ENCODE results near the gene ABI1.

ABI1 gene

DNA sequence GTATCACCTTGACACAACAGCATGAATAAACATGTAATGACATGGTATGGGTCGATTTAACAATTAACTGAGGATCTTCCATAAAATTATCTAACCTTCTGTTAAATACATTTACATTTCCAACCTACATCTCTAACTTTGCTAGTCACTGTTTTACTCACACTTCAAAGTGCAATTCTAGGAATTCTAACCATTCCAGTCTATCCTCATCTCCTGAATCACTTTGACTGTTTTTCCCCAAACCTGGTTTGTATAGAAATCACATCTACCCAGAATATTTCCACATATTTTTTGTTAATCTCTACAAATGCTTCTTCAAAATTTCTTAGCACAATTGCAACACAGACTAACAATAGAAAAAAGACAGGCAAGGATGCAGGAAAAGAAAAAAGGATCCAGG lies 6.2 kb downstream of the ABI1 start:
- DNase-seq, result no peak

DNA sequence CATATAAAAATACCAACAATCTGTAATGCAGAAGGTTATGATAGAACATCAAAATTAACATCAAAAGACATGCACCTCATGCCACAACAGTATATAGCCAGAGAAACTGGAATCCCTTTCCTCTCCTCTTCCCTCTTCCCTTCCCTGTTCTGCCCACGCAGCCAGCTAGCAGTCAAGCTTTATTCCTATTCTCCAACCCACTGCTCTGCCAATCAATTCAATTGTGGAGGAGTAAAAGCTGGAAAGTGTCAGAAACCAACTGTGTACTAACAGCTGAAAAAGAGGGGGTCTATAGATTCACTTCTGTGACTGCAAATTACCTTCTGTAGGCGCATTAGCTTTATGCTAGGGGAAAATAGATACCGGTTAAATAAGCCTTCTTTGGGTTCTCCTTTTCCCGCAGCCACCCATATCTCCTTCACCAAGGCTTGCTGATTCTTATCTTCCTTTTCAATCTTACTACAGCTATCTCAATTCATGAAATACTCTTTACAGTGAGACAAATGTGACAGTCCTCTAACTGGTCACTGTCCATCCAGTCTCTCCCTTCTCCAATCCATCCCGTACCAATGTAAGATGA lies 16.3 kb downstream of the ABI1 start:
- DNase-seq, result no peak

DNA sequence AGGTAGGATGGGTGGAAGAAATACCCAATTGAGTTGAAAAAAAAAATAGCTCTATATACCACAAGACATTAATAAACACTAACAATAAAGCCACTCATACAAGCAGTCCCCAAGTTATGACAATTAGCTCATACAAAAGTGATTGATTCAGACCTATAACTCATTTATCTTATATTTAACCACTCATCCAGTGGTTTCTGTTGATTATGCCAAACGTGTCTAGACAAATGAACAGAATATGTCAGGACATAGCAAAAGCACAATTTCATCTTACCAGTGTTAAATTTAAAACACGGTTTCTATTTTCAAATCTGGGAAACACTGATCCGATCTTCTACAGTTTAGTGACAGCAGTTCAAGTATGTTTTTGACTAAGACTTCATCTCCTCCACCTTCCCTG lies 17.0 kb downstream of the ABI1 start:
- DNase-seq, result no peak

DNA sequence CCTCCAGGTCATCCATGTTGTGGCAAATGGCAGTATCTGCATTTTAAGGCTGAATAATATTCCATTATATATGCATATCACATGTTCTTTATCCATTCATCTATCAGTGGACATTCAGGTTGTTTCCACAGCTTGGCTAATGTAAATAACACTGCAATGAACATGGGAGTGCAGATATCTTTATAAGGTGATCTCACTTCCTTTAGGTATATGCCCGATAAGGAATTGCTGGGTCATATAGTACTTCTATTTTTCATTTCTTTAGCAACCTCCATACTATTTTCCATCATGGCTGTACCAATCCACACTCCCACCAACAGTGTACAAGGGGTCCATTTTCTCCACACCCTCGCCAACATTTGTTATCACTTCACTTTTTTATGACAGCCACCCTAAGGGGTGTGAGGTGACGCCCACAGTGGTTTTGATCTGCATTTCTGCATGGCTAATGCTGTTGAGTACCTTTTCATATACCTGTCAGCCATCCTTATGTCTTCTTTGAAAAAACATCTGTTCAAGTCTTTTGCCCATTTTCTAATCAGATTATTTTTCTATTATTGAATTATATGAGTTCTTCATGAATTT lies 18.9 kb downstream of the ABI1 start:
- no peak for DNase-seq

DNA sequence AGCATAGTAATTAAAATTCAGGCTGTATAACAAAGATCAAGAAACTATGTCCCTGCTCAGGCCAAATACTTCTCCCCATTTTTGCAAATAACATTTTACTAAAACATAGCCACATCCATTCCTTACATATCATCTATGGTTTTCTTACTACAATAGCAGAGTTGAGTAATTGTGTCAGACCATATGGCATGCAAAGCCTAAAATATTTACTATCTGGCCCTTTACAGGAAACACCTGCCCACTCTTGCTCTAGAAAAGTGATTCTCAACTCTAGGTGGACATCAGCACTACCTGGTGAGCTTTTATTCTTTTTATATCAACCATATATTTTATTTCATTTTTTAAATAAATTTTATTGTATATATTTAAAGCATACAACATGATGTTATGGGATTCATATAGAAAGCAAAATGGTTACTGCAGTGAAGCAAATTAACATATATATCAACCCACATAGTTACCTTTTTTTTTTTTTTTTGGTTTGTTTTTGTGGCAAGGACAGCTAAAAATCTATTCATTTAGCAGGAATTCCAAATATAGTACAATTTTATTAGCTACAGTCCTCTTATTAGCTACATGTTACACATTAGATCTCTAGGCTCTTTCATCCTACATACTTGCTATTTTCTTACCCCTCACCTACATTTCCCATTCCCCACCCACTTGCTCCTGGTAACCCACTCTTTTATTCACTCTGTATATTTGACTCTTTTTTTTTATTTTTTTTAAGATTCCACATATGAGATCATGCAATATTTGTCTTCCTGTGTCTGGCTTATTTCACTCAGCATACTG lies 19.6 kb downstream of the ABI1 start:
- DNase-seq, result no peak

DNA sequence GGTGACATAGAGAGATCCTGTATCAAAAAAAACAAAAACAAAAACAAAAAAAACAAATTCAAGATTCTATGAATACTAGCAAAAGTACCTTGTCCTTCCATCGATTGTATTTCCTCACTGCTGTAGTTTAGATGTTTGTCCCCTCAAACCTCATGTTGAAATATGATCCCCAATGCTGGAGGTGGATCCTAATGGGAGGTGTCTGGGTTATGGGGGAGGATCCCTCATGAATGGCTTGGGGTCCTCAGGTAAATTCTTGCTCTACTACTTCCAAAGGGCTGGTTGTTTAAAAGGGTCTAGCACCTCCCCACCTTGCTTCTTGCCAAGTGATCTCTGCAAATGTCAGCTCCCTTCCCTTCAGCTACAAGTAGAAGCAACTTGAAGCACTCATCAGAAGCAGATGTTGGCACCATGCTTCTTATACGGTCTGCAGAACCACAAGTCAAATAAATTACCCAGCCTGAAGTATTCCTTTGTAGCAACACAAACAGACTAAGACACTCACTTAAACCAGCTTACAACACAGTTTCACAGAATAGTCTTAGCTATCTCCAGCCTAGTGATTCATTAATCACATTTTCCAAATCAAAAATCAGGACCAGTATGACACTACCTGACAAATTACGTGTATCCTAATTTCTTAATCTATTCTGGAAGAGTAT lies 20.7 kb downstream of the ABI1 start:
- DNase-seq, result no peak

DNA sequence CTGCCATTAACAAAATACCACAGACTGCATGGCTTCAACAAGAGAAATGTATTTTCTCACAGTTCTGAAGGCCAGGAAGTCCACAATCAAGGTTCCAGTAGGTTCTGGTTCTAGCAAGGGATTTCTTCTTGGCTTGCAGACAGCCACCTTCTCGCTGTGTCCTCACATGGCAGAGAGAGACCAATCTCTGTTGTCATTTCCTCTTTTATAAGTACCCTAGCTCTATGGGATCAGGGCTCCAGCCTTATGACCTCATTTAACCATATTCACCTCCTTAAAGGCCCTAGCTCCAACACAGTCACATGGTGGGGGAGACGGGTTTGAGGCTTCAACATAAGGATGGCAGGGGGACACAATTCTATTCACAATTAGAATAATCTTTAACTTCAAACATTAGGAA lies 23.6 kb downstream of the ABI1 start:
- DNase-seq, result no peak

DNA sequence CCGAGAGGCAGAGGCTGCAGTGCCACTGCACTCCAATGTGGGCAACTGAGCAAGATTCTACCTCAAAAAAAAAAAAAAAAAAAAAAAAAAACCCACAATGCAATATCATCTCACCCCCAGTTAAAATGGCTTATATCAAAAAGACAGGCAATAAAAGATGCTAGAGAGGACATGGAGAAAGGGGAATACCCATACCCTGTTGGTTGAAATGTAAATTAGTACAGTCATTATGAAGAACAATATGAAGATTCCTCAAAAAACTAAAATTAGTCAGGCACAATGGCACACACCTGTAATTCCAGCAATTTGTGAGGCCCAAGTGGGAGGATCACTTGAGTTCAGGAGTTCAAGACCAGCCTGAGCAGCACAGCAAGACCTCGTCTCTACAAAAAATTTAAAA lies 25.7 kb downstream of the ABI1 start:
- DNase-seq, result no peak

DNA sequence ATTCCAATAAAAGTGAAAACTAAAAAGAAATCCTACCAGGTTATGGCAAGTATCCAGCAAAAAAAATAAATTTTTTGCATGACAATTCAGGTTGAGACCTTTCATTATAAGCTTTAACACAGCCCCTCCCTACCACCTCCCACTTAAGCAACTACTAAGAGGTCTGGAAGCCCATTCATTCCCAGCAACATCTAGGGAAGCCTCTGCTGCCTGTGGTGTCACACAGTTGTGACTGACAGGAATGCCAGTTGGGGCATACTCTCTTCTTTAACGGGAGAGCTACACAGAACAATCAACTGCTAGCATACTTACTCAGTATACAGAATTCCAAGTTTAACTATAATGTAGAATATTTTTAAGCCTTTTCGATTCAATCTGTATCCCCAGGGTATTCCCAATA lies 27.8 kb downstream of the ABI1 start:
- no peak for DNase-seq

DNA sequence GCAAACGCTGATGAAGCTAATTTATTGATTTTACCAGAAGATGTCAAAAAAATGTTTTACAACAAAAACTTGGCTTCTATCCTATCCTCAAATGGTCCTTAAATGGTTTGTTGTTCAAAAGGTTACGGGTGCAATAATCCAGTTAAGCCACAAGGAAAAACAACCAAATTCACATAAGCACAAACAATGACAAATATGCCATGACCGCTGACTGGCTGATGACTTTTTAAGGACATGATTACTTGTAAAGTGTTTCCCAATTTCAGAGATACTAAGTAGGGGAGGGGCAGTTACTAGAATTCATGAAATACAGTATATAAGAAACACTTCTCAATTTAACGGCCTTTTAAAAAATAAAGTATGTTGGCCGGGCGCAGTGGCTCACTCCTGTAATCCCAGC lies 28.8 kb downstream of the ABI1 start:
- DNase-seq, result no peak

DNA sequence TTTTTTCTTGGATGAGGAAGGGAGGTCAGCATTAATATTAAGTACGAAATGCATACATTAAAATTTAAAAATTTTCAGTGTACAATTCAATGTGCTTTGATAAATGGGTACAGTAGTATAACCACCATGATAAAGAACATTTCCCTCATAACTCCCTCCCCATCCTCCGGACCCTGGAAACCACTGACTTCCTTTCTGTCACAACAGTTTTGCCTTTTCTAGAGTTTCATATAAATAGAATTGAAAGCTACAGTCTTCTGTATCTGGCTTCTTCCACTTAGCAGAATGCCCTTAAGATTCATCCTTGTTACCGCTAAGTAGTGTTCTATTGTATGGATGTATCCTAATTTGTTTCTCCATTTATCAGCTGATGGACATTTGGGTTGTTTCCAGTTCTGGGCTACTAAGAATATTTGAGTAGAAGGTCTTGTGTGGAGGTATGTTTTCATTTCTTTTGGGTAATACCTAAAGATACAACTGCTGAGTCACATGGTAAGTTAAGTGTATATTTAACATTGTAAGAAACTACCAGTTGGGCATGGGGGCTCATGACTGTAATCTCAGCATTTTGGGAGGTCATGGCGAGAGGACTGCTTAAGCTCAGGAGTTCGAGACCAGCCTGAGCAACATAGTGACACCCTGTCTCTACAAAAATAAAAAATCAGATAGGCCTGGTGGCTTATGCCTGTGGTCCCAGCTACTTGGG lies 30.8 kb downstream of the ABI1 start:
- no peak for DNase-seq

DNA sequence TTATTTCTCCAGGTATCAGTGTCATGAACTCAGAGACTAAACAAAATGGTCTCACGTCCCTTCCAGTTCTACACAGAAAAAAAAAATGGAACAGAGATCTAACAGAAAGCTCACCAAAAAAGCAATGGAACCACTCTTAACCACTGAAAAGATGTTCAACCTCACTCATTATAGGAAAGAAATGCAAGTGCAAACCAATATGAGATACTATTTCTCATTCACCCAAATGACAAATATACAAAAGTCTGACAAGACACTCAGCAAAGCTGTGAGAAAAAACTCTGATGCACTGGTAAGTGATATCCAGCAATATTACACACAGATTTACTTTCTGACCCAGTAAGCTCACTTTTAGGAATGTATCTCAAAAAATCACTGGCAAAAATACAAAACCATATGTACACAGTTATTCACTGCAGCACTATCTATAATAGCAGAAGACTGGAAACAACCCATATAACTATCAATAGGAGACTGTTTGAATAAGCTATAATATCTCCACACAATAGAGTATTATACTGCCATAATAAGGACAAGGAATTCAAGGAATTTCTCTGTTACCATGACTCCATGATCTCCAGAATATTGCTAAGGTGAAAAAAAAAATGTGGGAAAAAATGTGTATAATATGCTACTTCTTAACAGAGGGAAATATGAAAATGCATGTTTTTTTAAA lies 36.6 kb downstream of the ABI1 start:
- no peak for DNase-seq

DNA sequence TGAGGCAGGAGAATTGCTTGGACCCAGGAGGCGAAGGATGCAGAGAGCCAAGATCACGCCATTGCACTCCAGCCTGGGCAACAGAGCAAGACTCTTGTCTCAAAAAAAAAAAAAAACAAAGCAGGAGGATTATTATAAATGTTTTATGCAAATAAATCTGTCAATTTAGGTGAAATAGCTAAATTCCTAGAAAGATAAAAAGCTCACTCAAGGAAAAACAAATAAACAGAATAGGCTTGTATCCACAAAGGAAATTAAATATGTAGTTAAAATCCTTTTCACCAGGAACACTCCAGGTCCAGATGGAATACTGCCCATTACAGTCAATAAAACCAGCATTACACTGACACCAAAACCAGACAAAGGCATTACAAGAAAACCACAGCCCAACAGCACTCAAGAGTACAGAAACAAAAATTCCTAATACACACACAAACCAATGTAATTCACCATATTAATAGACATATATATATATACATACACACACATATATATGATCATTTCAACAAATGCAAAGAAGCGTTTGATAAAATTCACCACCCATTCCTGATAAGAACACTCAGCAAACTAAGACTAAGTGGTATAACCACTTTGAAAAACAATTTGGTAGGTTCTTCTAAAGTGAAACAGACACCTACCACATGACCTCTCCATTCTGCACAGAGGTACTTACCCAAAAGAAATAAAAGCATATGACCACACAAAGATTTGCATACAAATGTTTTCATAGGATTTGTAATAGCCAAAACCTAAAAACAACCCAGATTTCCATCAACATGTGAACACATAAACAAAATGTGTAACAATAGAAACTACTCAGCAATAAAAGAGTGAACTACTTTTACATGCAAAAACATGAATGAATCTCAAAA lies 38.8 kb downstream of the ABI1 start:
- no peak for DNase-seq

DNA sequence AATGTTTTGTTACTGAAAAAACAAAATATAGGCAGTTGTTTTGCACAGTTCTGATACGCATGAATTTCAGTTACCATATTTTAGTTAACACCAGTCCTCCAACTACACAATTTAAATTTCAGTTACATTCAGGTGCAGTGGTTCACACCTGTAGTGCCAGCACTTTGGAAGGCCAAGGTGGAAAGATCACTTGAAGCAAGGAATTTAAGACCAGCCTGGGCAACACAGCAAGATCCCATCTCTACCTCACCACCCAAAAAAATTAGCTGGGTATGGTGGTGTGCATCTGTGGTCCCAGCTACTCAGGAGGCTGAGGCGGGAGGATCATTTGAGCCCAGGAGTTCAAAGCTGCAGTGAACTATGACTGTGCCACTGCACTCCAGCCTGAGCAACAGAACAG lies 45.3 kb downstream of the ABI1 start:
- no peak for DNase-seq

DNA sequence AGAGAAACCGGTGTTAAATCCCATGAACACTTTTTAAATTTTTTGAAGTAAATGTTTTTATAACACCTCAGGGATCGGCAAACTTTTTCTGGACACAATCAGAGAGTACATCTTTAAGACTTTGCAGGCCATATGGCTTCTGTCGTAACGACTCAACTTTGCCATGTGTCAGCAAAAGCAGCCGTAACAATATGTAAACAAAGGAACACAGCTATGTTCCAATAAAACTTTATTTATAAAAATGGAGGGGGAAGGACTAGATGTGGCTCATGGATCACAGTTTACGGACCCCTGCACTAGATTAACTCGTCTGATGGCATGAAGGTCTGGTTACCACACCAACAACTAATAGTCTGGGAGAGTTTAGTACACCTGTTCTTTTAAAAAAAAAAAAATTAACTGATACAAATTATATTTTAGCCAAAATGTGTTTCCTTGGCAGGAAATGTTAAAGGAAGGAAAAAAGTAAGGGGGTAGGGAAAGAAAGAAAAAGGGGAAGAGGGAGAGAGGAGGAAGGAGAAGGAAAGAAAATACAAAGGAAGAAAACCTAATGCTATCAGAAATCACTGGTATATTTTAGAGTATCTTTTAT lies 50.2 kb downstream of the ABI1 start:
- no peak for DNase-seq

DNA sequence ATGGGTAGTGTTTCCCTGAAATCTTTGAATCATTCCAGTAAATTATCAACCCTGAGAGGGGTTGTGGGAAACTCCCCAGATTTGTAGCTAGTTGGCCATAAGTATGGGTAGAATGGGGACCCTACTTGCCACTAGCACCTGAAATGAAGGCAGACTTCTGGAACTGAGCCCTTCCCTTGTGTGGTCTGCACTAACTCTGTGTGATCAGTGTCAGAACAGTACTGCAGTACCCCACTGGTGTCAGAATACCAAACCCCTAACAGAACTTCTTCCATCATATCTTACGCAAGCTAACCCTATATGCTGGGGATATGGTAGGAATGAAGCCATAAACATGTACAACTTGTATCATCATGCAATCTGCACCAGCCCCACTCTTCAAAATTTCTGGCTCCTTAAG lies 50.8 kb downstream of the ABI1 start:
- no peak for DNase-seq

DNA sequence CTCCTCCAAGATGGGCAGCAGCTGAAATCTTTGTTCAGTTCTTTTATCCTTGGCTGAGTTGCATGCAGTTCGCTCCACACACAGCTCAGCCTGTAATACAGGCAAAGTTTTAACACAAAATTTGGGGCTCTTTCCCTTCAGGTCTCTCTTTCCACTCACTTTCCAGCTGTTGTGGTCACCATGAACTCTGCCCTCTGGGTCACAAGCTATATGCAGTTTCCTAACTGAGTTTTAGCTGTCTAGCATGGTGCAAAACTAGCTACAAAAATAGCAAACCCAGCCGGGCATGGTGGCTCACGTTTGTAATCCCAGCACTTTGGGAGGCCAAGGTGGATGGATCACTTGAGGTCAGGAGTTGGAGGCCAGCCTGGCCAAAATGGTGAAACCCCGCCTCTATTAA lies 53.2 kb downstream of the ABI1 start:
- no peak for DNase-seq

DNA sequence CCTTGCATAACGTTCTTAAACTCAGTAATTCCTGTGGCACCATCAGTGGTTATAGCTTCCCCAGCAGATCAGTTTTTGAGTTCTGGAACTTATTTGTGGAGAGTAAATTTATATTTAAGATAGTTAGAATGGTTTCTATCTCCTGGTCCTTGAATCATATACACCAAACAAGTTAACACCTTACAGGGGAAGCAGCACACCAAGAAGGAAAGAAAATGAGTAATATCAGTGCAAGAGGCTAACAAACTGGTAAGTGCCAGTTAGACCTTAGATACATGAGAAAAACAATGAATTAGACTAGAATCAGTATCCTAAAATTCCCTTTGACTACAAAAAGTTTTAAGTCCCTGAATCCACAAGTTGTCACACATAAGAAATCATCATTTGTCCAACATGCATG lies 54.2 kb downstream of the ABI1 start:
- no peak for DNase-seq

DNA sequence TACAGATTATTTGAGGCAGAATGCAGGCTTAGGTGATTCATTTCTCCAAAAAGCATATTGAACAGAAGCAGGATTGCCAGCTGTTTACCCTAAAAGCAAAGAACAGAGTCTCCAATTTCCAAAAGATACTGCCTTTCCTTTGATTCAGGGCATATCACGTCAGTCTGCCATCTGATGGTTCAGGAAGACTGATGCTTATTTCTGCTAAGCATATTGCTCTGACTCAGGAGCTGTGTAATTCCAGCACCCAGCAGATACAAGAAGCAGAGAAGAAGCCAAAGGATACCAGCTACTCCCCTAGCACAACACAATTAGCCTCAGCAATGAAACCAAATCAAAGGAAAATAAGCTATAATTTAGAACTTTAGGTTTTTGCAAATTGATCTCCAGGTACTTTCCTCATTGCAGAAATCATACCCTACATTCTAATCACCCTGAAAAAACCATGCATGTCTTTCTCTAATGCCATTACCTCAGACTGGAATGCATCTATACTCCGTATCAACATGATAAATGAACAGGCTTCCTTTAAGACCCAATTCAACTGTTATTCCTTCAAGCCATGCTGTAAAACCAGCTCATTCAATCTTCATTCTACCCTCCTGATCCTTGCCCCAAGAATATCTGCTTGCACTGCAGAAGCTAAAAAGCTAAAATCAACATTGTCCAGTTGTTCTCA lies 55.1 kb downstream of the ABI1 start:
- no peak for DNase-seq

Measured in CD4-positive, alpha-beta T cell treated with Interleukin-17A for 4 hours (primary cell).